Transverse colon (tissue), 4 donors: ENCODE data around the gene MPEG1.

Experiments
- EP300 ChIP-seq: sonication (generic); formaldehyde crosslinking; IDR thresholded peaks from one replicate; pipeline ENCODE4 v1.6.1; 2017; ENCODE audit warnings: antibody characterized with exemption, low read depth
- POLR2A ChIP-seq: fragments of 450-650 bp; IDR thresholded peaks from one replicate; pipeline ENCODE4 v1.6.1; 2016; ENCODE audit warnings: antibody characterized with exemption, mild to moderate bottlenecking, moderate library complexity
- POLR2AphosphoS5 ChIP-seq, 3 donors: sonication (generic); formaldehyde crosslinking; IDR thresholded peaks; one replicate each; pipeline ENCODE4 v1.6.1; 2016; ENCODE audit warnings: antibody characterized with exemption in 3 of 3
- TF ChIP-seq, protein P1 (sequence below), 5 experiments: fragments of 200-600 bp in 3 of 5; fragments of 450-650 bp in 2 of 5; sonication (generic) in 3 of 5; IDR thresholded peaks; 1 replicate in 2 of 5; 2 replicates in 3 of 5; pipeline ENCODE4 v1.5.1; 2016 to 2017; ENCODE audit warnings: antibody characterized with exemption in 5 of 5, inconsistent platforms in 3 of 5, mild to moderate bottlenecking in 2 of 5, moderate library complexity in 1 of 5

DNA sequence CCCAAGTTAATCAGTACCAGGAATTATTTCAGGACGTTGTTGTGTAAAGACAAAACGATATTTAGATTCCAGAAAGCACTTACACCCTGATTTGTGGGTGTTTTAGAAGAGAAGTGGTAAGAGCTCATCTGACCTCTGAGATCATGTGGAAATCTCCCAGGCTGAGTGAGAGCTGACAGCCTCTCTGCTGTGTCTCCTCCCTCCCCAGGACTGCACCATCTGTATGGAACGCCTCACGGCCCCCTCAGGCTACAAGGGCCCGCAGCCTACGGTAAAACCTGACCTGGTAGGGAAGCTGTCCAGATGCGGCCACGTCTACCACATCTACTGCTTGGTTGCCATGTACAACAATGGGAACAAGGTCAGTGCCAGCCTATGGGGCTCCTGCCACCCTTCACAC is 20.8 kb downstream of the MPEG1 start:
- TF ChIP-seq, protein P1, sequence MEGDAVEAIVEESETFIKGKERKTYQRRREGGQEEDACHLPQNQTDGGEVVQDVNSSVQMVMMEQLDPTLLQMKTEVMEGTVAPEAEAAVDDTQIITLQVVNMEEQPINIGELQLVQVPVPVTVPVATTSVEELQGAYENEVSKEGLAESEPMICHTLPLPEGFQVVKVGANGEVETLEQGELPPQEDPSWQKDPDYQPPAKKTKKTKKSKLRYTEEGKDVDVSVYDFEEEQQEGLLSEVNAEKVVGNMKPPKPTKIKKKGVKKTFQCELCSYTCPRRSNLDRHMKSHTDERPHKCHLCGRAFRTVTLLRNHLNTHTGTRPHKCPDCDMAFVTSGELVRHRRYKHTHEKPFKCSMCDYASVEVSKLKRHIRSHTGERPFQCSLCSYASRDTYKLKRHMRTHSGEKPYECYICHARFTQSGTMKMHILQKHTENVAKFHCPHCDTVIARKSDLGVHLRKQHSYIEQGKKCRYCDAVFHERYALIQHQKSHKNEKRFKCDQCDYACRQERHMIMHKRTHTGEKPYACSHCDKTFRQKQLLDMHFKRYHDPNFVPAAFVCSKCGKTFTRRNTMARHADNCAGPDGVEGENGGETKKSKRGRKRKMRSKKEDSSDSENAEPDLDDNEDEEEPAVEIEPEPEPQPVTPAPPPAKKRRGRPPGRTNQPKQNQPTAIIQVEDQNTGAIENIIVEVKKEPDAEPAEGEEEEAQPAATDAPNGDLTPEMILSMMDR (IDR thresholded peaks at IDR 0.05), result no peak
- TF ChIP-seq POLR2A (no peak), POLR2AphosphoS5 (IDR thresholded peaks at IDR 0.05) (no peak), EP300 (no peak)
